Stimulated activated CD4-positive, alpha-beta T cell treated with anti-CD3 and anti-CD28 coated beads, Interleukin-4, amount 100 ng/mL, for 48 hours (primary cell): ENCODE results near the gene MEIOB.

Experiments
- DNase-seq, 2 donors: peaks; one replicate each; pipeline ENCODE4 v3.0.0-alpha.2; 2020; ENCODE audit warnings: low read depth in 2 of 2

MEIOB gene

DNA sequence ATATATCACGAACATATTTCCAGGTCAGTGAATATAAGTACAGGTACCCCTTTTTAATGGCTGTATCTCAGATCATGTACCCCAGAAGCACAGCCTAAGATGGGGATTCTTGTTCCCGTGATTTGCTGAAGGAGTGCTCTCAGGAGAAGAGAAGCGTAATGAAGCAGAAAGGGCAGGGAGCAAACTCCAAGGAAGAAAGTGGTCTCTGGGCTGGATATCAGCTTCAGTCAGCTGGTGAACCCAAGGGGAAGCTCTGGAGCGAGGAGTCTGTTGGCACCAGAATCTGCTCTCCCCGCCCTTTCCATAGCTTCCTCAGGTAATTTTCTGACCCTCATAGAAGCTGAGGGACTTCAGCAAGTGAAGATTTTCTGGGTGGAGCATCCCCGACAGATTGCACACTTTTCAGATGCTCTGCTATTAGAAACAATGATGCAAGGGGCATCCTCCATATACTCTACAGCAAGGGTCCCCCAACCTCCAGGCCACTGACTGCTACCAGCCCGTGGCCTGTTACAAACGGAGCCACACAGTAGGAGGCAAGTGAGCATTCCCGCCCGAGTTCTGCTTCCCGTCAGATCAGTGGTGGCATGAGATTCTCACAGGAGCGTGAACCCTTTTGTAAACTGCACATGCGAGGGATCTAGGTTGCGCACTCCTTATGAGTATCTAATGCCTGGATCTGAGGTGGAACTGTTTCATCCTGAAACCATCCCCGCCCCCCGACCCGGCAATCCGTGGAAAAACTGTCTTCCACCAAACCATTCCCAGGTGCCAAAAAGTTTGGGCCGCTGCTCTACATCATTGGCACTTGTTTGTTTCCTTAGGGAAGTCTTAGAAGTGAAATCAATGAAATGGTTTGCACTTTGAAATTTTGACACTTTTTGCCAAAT is 40.5 kb downstream of the MEIOB start:
- DNase-seq = no peak

DNA sequence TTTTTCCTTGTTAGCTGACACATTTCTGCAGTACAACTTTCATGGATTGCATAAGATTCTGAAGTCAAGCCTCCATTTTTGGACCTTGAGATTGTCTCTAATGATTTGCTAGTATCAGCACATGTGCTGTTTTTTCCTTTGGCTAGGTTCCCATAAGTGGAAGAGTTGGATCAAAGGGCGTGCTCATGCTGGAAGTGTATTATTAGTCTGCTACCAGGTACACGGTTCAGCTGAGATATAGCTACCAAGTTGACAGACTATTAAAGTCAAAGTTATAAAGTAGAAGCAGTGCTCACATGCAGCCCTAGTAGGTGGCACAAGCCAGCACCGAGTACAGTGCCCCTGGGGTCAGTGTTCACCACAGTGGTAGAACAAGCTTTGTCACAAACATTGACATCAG is 41.8 kb downstream of the MEIOB start:
- DNase-seq = no peak

DNA sequence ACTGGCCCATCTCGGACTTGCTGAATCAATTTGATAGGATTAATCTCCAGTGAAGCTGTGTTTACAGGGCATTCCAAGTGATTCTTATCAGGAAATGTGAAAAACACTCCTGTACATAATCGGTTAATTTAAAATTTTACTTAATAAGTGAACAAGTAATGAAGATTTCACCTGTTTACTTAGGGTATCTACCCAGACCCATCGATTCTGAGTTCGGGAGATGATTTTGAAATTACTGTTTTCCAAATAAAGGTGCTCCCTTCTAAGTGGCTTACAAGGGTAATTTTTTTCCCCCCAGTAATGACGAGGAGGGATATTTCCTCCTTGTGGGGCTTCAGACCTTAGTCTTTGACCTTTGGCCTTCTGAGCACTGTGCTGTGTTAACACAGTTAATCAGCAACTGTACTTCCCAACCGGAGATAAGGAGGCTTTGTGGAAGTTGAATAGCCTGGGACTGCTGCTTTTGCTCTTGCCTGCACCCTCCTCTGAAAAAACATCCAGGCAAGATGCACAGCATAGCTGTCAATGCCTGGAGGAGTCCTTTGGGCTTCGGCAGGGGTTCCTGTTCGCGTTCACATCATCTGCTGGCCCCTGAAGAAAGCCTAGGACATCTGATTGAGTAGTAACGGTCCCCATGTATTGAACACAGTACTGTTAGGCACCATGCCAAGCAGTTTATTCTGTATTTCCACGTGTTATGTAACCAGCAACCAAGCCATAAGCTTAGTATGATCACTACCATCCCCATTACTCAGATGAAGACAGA is 43.1 kb downstream of the MEIOB start:
- DNase-seq = no peak

DNA sequence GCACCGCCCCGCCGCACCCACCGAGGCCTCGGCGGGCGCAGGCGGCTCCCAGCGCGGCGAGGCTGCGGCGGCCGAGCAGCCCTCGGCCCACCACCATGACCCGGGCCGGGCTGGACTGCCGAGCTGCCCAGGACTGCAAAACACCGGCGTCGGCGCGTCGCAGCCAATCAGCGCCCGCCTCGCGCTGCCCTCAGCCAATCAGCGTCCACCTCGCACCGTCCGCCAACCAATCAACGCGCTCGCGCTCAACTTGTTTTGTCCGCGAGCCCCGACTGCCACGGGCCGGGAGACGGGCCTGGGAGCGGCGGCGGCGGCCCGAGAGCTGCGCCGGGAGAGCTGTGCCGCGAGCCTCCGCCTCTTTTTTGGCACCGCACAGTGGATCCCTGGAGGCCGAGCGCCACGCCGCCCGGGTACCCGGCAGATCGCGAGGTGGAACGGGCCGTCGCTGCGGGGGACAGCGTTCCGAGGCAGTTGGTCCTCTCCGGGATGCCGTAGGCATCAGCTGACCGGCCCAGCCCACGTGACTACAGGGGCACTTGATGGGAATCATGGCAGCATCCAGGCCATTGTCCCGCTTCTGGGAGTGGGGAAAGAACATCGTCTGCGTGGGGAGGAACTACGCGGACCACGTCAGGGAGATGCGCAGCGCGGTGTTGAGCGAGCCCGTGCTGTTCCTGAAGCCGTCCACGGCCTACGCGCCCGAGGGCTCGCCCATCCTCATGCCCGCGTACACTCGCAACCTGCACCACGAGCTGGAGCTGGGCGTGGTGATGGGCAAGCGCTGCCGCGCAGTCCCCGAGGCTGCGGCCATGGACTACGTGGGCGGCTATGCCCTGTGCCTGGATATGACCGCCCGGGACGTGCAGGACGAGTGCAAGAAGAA is 45.0 kb downstream of the MEIOB start, which contains the start of the genes FAHD1 and HAGH:
FAHD1 (plus strand) TSS at position 516 of the 883 bp plus-strand sequence; CDS start at position 549, 33 bp downstream.
HAGH (minus strand) TSS at position 135 of the 883 bp plus-strand sequence; CDS start at position 97, 38 bp downstream.
- DNase-seq = peak; percentile 81 to 84

DNA sequence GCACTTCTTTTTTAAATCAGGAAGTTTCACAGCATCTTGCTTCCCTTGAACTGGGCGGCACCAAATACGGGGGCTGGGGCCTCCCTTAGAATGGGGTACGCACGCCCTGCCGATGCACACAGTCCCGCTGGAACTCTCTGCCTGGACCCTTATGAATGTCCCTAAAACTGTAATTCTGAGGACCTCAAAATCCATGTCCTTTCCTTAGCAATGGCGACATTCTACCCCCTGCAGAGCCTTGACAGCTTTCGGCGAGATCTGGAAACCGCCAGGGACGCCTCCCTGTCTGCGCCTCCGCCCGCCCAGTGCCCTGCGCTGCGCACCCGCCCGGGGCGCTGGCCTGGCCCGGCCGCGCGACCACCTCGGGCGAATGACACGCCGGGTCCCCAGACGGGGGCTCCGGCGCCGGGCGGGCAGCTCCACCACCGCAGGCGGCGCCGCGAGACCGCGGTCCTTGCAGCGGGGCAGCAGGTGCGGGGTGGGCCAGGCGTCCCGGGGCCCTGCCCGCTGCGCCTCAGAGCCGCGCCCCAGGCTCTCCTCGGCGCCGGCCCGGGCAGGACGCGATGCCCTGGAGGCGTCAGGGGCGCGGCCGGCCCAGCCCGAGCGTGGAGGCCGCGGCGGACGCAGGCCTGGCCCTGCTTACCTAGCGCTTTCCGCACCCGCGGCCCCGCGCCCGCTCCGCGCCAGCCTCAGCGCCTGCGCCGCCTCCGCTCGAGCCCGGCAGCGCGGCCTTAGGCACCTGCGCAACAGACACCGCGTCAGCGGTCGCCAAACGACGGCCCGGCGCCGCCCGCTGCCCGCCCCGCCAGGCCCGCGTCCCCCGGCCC is 45.9 kb downstream of the MEIOB start:
- DNase-seq = peak; percentile 47 to 62

DNA sequence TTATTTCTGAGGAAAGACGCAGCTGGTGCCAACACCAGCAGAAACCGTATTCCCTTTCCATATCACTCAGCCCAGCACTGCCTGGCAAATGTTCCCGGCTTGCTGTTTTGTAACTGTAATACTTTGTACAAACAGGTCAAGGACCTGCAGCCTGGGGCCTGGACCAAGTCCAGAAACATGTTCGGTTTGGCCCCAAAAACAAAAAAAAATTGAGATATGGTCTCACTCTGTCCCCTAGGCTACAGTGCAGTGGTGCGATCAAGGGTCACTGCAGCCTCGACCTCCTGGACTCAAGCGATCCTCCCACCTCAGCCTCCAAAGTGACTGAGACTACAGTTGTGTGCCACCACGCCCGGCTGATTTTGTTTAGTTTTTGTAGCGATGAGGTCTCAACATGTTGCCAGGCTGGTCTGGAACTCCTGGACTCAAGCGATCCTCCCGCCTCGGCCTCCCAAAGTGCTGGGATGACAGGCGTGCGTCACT is 46.5 kb downstream of the MEIOB start:
- DNase-seq = no peak

DNA sequence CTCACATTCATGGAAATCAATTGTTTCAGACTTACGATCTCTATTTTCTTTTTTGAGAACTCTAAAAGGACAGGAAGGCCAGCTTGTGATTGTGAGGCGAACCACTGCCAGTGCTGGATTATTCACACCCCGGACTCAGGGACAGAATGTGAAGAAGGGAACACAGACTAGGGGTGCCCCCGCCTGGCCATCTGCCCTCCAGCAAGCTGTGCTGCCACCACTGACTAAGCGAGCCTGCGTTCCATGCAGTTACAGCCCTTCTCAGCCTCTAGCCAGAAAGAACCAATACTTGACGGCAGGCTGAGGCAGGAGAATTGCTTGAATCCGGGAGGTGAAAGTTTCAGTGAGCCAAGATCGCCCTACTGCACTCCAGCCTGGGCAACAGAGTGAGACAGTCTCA is 48.1 kb downstream of the MEIOB start:
- no peak for DNase-seq

DNA sequence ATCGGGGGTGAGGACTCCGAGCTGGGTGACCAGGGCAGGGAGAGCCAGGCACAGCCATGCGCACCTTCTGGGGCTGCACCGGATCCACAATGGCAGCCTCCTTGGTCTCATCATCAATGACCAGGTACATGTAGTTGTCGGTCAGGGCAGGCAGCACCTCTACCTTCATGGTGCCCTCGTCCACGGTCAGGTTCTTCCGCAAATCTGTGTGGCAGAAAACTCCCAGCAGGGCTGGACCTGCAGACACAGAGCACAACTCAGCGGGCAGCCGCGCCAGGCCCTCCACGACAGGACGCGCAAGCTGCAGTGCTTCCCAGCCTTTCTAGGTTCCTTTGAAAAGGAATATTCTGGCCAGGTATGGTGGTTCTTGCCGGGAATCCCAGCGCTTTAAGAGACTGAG is 49.2 kb downstream of the MEIOB start:
- DNase-seq = no peak

DNA sequence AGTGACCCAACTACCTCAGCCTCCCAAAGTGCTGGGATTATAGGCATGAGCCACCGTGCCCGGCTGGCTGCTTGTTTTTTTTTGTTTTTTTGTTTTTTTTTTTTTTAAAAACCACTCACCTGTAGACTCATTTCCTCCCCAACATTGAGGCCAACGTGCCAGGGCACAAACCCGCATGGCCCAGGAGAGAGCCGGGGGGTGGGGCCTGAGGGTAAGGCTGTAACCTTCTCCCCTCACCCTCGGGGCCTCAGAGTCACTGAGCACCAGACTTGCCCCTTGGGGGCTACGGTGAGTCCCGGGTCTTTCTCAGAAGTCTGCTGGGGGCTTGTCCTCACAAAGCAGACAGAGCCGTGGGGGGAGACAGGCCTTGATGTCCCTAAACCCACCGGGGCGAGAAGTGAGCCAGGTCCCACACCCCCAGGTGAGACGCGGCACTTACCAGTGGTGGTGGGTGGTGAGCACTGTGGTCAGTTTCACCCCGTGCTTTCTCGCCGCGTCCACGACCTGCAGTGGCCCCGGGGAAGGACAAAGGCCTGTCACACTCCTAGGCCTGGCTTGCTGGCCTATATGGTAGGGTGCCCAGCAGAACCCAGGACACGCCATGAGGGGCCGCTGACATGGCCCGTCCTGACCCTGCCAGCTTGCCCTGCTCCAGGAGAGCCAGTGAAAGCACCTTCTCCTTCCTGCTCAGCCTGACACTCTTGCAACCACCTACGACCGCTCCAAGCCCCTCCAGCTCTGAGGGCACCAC is 49.9 kb downstream of the MEIOB start:
- no peak for DNase-seq

DNA sequence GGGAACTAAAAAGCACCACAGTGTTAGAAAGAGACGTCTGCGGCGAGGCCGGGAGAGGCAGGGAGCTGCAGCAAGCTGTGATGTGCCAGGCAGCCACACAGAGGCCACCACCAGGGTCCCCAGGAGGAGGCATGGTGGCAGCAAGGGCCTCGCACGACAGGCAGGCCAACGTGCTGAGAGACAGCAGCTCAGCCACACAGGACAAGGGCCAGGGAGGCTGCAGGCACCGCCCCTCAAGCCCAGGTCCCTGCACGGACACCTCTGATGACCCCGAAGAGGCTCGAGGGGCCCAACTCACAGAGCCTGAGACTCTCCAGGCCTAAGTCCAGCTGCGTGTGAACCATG is 51.0 kb downstream of the MEIOB start:
- no peak for DNase-seq

DNA sequence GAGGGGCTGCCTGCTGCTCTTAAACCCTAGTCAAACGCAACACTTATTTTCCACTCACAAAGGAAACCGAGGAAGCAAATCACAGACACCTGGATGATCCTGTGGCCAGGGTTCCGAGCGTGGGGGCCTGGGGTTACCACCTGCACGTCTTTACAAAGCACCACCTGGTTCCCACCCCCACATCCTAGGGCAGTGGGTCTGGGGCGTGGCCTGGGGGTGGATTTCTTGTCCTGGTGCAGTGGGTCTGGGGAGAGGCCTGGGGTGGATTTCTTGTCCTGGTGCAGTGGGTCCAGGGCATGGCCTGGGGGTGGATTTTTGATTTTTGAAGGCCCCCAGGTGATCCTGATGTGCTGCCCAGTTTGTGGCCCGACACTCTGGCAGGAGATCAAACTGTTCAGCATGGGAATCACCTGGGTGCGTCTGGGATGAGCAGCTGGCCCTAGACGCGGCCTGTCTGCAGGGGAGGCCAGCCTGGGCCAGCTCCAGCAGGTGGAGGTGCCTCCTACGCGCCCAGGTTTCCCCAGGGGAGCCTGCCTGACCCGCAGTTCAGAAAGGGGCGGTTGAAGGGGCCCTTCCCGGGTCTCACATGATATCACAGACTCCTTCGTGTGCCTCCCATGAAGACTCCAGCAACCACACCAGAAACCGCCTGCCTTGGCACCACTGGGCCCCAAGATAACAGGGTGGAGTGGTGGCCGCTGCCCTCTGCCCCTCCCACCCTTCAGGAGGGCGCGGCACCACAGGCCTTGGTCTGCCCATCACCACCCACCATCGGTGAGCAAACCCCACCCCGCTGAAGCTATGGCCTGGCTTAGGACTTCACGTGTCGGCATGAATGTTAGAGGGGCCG is 51.6 kb downstream of the MEIOB start:
- DNase-seq = no peak

DNA sequence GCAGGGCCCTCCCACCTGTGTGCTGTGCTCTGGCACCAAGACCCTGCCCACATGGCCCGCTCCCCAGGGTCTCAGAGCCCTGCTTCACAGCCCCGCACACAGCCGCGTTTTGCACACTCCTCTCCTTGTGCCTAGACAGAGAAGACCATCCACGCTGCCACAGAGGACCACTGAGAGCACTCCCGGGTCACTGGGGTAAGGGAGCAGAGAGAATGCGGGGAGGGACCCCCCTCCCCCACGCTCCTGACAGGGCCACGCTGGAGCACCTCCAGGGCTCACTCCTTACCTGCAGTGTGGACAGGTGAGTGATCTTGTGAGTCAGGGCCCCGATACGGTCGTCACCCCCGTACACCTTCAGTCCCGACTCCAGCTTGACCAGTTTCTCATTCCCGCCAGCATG is 52.4 kb downstream of the MEIOB start:
- DNase-seq = no peak

DNA sequence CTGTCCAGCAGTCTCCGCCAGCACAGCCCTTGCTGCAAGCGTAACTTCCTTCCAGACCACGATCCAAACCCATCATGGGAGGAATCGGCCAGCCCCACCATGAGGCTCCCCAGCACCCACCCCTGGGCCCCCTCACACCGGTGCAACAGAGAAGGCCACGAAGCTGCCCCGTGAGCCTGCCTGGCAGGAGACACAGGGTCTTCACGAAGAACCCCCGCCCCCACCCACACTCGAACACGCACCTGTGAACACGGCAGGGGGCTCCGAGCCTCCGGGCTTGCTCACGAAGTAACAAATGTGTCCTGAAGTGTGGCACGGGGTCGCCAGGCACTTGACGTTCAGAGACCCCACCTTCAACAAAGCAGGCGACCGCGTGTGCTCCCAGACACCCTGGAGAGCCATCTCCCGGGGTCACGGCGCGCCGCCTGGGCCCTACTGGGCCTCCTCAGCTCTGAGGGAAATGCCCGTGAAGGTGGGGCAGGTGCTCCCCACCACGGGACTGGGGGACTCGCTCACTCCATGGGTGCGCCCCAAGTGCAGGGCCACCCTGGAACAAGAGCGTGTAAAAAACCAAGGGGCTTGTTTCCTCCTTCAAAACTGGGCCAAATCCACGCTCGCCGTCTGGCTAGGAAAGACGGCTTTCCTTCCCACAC is 53.0 kb downstream of the MEIOB start:
- no peak for DNase-seq

DNA sequence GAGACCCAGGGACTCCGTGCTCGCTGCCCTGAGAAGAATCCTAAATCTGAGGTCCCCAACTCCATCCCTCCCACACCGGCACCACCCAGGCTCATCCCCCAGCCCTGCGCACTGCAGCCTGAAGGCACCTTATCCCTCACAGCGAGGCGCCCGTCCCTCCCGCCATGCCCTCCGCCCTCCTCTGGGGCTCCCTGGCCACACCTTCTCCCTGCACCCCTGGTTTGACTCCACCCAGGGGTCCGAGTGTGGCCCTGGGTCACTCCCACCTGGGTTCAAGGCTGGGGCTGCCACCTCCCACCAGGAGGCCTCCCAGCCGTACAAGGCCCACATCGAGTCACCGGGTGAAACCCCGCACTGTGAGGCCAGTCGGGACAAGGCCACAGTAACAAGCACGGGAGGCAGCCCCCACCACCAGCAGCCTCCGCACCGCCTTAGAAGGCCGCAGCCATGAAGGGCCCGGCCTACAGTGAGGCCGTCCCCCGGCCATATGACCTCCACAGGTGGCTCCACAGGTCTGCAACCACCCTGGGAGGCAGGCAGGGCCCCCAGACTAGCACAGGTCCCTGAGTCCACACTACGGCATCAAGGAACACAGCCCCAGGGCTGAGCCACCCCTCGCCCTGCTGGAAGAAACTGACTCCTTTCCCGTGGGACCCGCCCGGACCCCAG is 53.6 kb downstream of the MEIOB start:
- no peak for DNase-seq

DNA sequence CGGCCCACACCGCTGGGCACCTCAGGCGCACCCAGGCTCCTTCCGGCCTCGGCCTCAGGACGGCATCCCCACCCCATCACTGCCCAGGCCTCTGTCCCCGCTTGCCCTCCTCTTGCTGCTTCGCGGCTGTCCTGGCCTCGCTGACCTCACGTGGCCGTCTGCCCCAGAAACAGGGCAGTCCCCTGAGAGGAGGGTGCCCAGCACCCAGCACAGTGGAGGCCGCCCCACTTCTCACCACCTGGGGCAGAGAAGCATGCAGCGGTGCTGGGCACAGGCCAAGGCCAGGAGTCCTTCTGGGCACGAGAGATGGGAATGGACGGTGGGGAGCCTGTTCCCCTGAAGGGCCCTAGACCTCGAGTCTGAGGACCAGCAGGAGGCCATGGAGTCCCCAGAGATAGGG is 54.2 kb downstream of the MEIOB start:
- DNase-seq = no peak

DNA sequence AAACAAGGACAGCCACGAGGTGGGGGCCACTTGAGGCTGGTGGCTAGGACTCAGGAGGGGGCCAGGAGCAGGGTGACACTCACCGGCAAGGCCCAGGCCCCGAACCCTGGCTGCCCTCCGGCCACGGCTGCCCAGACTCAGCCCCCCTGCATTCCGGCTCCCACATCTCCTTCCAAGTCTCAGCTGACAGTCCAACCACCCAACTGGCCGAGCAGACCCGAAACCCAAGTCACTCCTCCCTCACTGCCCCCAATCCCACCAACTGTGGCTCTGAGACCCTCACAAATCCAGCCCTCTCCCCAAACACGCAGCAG is 54.7 kb downstream of the MEIOB start:
- DNase-seq = no peak

DNA sequence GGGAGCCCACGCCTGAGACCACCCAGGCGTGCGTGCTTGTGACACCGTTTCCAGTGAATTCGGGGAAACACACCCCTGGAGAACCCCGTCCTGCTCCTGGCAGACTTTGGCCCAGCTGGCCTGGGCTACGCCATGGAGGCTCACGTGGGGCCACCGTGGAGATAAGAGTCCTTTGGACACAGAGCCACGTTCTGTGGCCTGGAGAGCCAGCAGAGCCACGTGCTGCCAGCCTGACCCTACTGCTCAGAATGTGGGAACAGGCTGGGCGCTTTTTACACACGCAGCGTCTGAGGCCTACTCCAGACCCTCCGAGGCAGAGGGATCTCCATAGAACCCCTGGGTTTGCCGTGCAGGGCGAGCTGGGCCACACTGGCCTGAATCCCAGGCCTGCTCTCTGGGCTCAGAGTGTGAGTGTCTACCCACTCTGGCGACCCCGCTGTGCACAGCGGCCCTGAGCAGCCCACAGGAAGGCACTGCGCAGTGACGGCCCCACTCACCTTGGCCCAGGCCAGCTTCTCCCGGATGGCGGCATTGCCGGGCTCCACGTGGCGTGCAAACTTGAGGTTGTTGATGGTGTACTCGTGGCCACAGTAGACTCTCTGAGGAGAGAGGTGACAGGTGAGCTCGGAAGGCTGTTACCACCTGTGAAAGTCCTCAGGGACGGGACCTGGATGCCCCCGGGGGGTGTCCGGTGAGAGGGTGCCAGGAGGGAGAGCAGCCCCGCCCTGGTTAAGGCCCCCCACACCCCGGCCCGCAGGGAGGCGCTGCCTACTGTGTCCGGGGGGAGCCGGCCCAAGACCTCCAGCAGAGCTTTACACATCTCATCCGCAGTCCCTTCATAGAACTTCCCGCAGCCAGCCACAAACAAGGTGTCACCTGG is 55.3 kb downstream of the MEIOB start:
- DNase-seq = no peak
